T-helper 17 cell (primary cell): ENCODE results near the gene CREB3. TPM values are rescaled to one million over a fixed set of nuclear protein-coding genes. Genes with fewer than 3 reads are reported as not detected.

Experiments
- ATAC-seq: fragments of 150-1000 bp; cut with Tn5 transposase; 2 replicates; pipeline ENCODE4 v1.10.0; 2021; ENCODE audit warnings: mild to moderate bottlenecking, moderate library complexity
- DNase-seq, 3 donors: peaks; one replicate each; pipeline versions ENCODE4 v3.0.0 to v3.0.0-alpha.2; 2020 to 2021
- H3K9me3 ChIP-seq: one replicate; pipeline ENCODE4 v1.7.0; 2013; ENCODE audit warnings: low read length, mild to moderate bottlenecking; ENCODE audit not compliant: control insufficient read depth, poor library complexity, severe bottlenecking
- H3K27ac Mint-ChIP-seq: one replicate; pipeline ENCODE4 v1.8.0; 2022; ENCODE audit warnings: mild to moderate bottlenecking, moderate library complexity, mixed read lengths
- H3K27me3 Mint-ChIP-seq: one replicate; pipeline ENCODE4 v1.8.0; 2022; ENCODE audit warnings: mixed read lengths
- H3K36me3 Mint-ChIP-seq: one replicate; pipeline ENCODE4 v1.8.0; 2022; ENCODE audit warnings: low read depth, mixed read lengths
- H3K4me1 Mint-ChIP-seq: one replicate; pipeline ENCODE4 v1.8.0; 2022; ENCODE audit warnings: mild to moderate bottlenecking, mixed read lengths
- H3K4me3 Mint-ChIP-seq: one replicate; pipeline ENCODE4 v1.8.0; 2022; ENCODE audit warnings: mild to moderate bottlenecking, moderate library complexity, mixed read lengths
- total RNA-seq, 4 donors: library from RNA in 2 of 4; stranded (reverse) in 2 of 4; gene quantifications; one replicate each; pipeline ENCODE4 v1.2.3 and lab custom pipeline; 2022 to 2026

Gene CREB3
- total RNA-seq, 2 donors from 2014 or later = 16.0 to 16.5 TPM

- ATAC-seq (no peak), DNase-seq (no peak)
- Mint-ChIP-seq H3K4me3 (no peak overlapping the region), H3K4me1 (peaks cover 24% of the 10 kb centered on the region), H3K27ac (no peak overlapping the region), H3K27me3 (no peaks in the 10 kb centered on the region), H3K36me3 (peaks cover 16% of the 10 kb centered on the region)
- no peaks in the 10 kb centered on the region for H3K9me3 ChIP-seq
These were observed 8.6 kb upstream of the CREB3 start for GRCh38 chr9:35723908-35724307.

GRCh38 chr9:35725362-35725761, 7.1 kb upstream of the CREB3 start:
- H3K4me1 Mint-ChIP-seq = peaks cover 24% of the 10 kb centered on the region
- no peaks in the 10 kb centered on the region for H3K9me3 ChIP-seq
- no peaks in the 10 kb centered on the region for H3K27me3 Mint-ChIP-seq
- ATAC-seq (no peak), DNase-seq (no peak)
- H3K4me3 Mint-ChIP-seq = no peak overlapping the region
- peaks cover 17% of the 10 kb centered on the region for H3K36me3 Mint-ChIP-seq
- peak overlapping the region; percentile 84 for H3K27ac Mint-ChIP-seq

GRCh38 chr9:35726931-35727330, 5.5 kb upstream of the CREB3 start:
- peaks cover 23% of the 10 kb centered on the region for H3K4me1 Mint-ChIP-seq
- peaks cover 12% of the 10 kb centered on the region for H3K36me3 Mint-ChIP-seq
- peak overlapping the region; percentile 92 for H3K4me3 Mint-ChIP-seq
- no peak for DNase-seq
- peak; percentile 52 for ATAC-seq
- H3K9me3 ChIP-seq = no peaks in the 10 kb centered on the region
- no peak overlapping the region for H3K27ac Mint-ChIP-seq
- no peaks in the 10 kb centered on the region for H3K27me3 Mint-ChIP-seq

GRCh38 chr9:35727676-35728040, 4.8 kb upstream of the CREB3 start:
- H3K9me3 ChIP-seq = no peaks in the 10 kb centered on the region
- no peak for DNase-seq
- Mint-ChIP-seq H3K4me1 (peaks cover 24% of the 10 kb centered on the region), H3K27ac (no peak overlapping the region), H3K27me3 (no peaks in the 10 kb centered on the region), H3K36me3 (peaks cover 11% of the 10 kb centered on the region), H3K4me3 (peak overlapping the region; percentile 92)
- ATAC-seq = no peak

- Mint-ChIP-seq H3K4me1 (peaks cover 29% of the 10 kb centered on the region), H3K36me3 (peaks cover 11% of the 10 kb centered on the region), H3K27me3 (no peaks in the 10 kb centered on the region), H3K4me3 (no peak overlapping the region), H3K27ac (no peak overlapping the region)
- DNase-seq = no peak
- H3K9me3 ChIP-seq = no peaks in the 10 kb centered on the region
- ATAC-seq = no peak
These were observed 4.2 kb upstream of the CREB3 start for GRCh38 chr9:35728041-35728971.

GRCh38 chr9:35729101-35729500, 3.4 kb upstream of the CREB3 start:
- no peak overlapping the region for H3K27ac Mint-ChIP-seq
- H3K27me3 Mint-ChIP-seq = no peaks in the 10 kb centered on the region
- H3K36me3 Mint-ChIP-seq = peaks cover 11% of the 10 kb centered on the region
- H3K4me1 Mint-ChIP-seq = peaks cover 30% of the 10 kb centered on the region
- DNase-seq (no peak), ATAC-seq (no peak)
- no peak overlapping the region for H3K4me3 Mint-ChIP-seq
- H3K9me3 ChIP-seq = no peaks in the 10 kb centered on the region

GRCh38 chr9:35729700-35730485, 2.6 kb upstream of the CREB3 start:
- Mint-ChIP-seq H3K4me1 (peaks cover 24% of the 10 kb centered on the region), H3K36me3 (peaks cover 5% of the 10 kb centered on the region), H3K4me3 (no peak overlapping the region), H3K27ac (no peak overlapping the region), H3K27me3 (no peaks in the 10 kb centered on the region)
- DNase-seq (no peak), ATAC-seq (no peak)
- no peaks in the 10 kb centered on the region for H3K9me3 ChIP-seq

GRCh38 chr9:35730486-35730854, 2.0 kb upstream of the CREB3 start:
- DNase-seq (no peak), ATAC-seq (no peak)
- Mint-ChIP-seq H3K4me1 (peaks cover 23% of the 10 kb centered on the region), H3K36me3 (peaks cover 3% of the 10 kb centered on the region), H3K4me3 (no peak overlapping the region), H3K27ac (no peak overlapping the region), H3K27me3 (no peaks in the 10 kb centered on the region)
- H3K9me3 ChIP-seq = no peaks in the 10 kb centered on the region

- Mint-ChIP-seq H3K36me3 (peaks cover 3% of the 10 kb centered on the region), H3K4me1 (peaks cover 20% of the 10 kb centered on the region), H3K27ac (no peak overlapping the region), H3K4me3 (peak overlapping the region; percentile 98), H3K27me3 (no peaks in the 10 kb centered on the region)
- H3K9me3 ChIP-seq = no peaks in the 10 kb centered on the region
- ATAC-seq (no peak), DNase-seq (no peak)
These were observed 866 bp upstream of the CREB3 start for GRCh38 chr9:35731415-35732184.

GRCh38 chr9:35732800-35733541, 505 bp downstream of the CREB3 start:
- Mint-ChIP-seq H3K36me3 (peaks cover 3% of the 10 kb centered on the region), H3K4me3 (peak overlapping the region; percentile 98)
- no peak for DNase-seq

GRCh38 chr9:35734096-35734495, 1.6 kb downstream of the CREB3 start:
- Mint-ChIP-seq H3K27me3 (no peaks in the 10 kb centered on the region), H3K36me3 (peaks cover 3% of the 10 kb centered on the region), H3K4me1 (peaks cover 18% of the 10 kb centered on the region), H3K4me3 (no peak overlapping the region), H3K27ac (no peak overlapping the region)
- no peak for ATAC-seq
- DNase-seq = no peak
- H3K9me3 ChIP-seq = no peaks in the 10 kb centered on the region

More at GRCh38 chr9:35732800-35733541, 505 bp downstream of the CREB3 start:
- Mint-ChIP-seq H3K4me1 (peaks cover 15% of the 10 kb centered on the region), H3K27ac (no peak overlapping the region), H3K27me3 (no peaks in the 10 kb centered on the region)
- H3K9me3 ChIP-seq = no peaks in the 10 kb centered on the region
- no peak for ATAC-seq

- H3K9me3 ChIP-seq = no peaks in the 10 kb centered on the region
- no peak overlapping the region for H3K4me3 Mint-ChIP-seq
- ATAC-seq = peak; percentile 20
- DNase-seq = peak; percentile 25 to 61 (median 47)
- H3K27ac Mint-ChIP-seq = peak overlapping the region; percentile 29
- peaks cover 20% of the 10 kb centered on the region for H3K4me1 Mint-ChIP-seq
- H3K27me3 Mint-ChIP-seq = no peaks in the 10 kb centered on the region
- no peaks in the 10 kb centered on the region for H3K36me3 Mint-ChIP-seq
These were observed 3.8 kb downstream of the CREB3 start for GRCh38 chr9:35736201-35736633.
